ENCODE results near the gene MAPK6. TPM values are rescaled to one million over a fixed set of nuclear protein-coding genes. Genes with fewer than 3 reads are reported as not detected.

Gene MAPK6
- total RNA-seq, 1 donor: 74.9 TPM

- TF ChIP-seq CTCF (IDR thresholded peaks at IDR 0.05; ENCODE audit: insufficient read depth, low read length): no peak
- no peak overlapping the region for H3K4me3 ChIP-seq (ENCODE audit: low read depth, low read length)
Observed at GRCh38 chr15:52071570-52071969, 52.6 kb downstream of the MAPK6 start.

GRCh38 chr15:52076889-52077781, 58.1 kb downstream of the MAPK6 start:
- peak; percentile 19 for TF ChIP-seq CTCF (IDR thresholded peaks at IDR 0.05; ENCODE audit: insufficient read depth, low read length)
- H3K4me3 ChIP-seq (ENCODE audit: low read depth, low read length): no peak overlapping the region
- DNase-seq (ENCODE audit: low read depth): peak; percentile 51

More at GRCh38 chr15:52071570-52071969, 52.6 kb downstream of the MAPK6 start:
- no peak for DNase-seq (ENCODE audit: low read depth)

GRCh38 chr15:52078197-52078875, 59.3 kb downstream of the MAPK6 start:
- no peak for DNase-seq (ENCODE audit: low read depth)
- TF ChIP-seq CTCF (IDR thresholded peaks at IDR 0.05; ENCODE audit: insufficient read depth, low read length): no peak
- no peak overlapping the region for H3K4me3 ChIP-seq (ENCODE audit: low read depth, low read length)

GRCh38 chr15:52078876-52079700, 60.1 kb downstream of the MAPK6 start:
- DNase-seq (ENCODE audit: low read depth): peak; percentile 71
- no peak overlapping the region for H3K4me3 ChIP-seq (ENCODE audit: low read depth, low read length)
- TF ChIP-seq CTCF (IDR thresholded peaks at IDR 0.05; ENCODE audit: insufficient read depth, low read length): peak; percentile 91

- DNase-seq (ENCODE audit: low read depth): no peak
Observed at GRCh38 chr15:52080031-52080430, 61.0 kb downstream of the MAPK6 start.

More at GRCh38 chr15:52080031-52080430, 61.0 kb downstream of the MAPK6 start:
- TF ChIP-seq CTCF (IDR thresholded peaks at IDR 0.05; ENCODE audit: insufficient read depth, low read length): no peak
- H3K4me3 ChIP-seq (ENCODE audit: low read depth, low read length): no peak overlapping the region
